Stimulated activated CD4-positive, alpha-beta T cell treated with anti-CD3 and anti-CD28 coated beads, TNF-alpha, amount 100 ng/mL, for 24 hours (primary cell): ENCODE data around the gene GAS2L1.
"Not testable (repeated sequence)": the region's sequence is repeated elsewhere in the genome, so short reads cannot be mapped to it uniquely, and the experiment has no call there.

Experiments
- DNase-seq, 3 experiments: peaks; one replicate each; pipeline ENCODE4 v3.0.0-alpha.2; 2020; ENCODE audit warnings: low read depth in 3 of 3

The GAS2L1 gene

GRCh38 chr22:29342177-29342576, 35.7 kb downstream of the GAS2L1 start:
- DNase-seq, result no peak

GRCh38 chr22:29342577-29343312, 36.3 kb downstream of the GAS2L1 start:
- no peak for DNase-seq

- DNase-seq, result no peak
These were observed 36.9 kb downstream of the GAS2L1 start for GRCh38 chr22:29343313-29343805.

- no peak for DNase-seq
These were observed 37.7 kb downstream of the GAS2L1 start for GRCh38 chr22:29344137-29344536.

GRCh38 chr22:29344889-29345288, 38.4 kb downstream of the GAS2L1 start:
- DNase-seq, result not testable (repeated sequence)

GRCh38 chr22:29345932-29346331, 39.5 kb downstream of the GAS2L1 start:
- no peak for DNase-seq

GRCh38 chr22:29346659-29347058, 40.2 kb downstream of the GAS2L1 start:
- DNase-seq, result no peak

- DNase-seq, result no peak
These were observed 41.6 kb downstream of the GAS2L1 start for GRCh38 chr22:29348041-29348440.

GRCh38 chr22:29348956-29349355, 42.5 kb downstream of the GAS2L1 start:
- no peak for DNase-seq

- no peak for DNase-seq
These were observed 44.6 kb downstream of the GAS2L1 start for GRCh38 chr22:29351042-29351441.

GRCh38 chr22:29351891-29352290, 45.4 kb downstream of the GAS2L1 start:
- no peak for DNase-seq

- DNase-seq, result no peak
These were observed 46.3 kb downstream of the GAS2L1 start for GRCh38 chr22:29352778-29353177.

- DNase-seq, result no peak
These were observed 46.8 kb downstream of the GAS2L1 start for GRCh38 chr22:29353286-29353685.

- DNase-seq, result no peak
These were observed 47.4 kb downstream of the GAS2L1 start for GRCh38 chr22:29353860-29354259.

GRCh38 chr22:29357193-29357890, 50.9 kb downstream of the GAS2L1 start:
- not testable (repeated sequence) for DNase-seq

GRCh38 chr22:29359469-29359868, 53.0 kb downstream of the GAS2L1 start:
- DNase-seq, result no peak
